ENCODE results near the gene RHBDL3.

- no peak for TF ChIP-seq CTCF (IDR thresholded peaks at IDR 0.05)
- TF ChIP-seq RFX5 (IDR thresholded peaks at IDR 0.05): no peak
- TF ChIP-seq JUNB (IDR thresholded peaks at IDR 0.05): no peak
- no peak for TF ChIP-seq REST (IDR thresholded peaks at IDR 0.05)
- TF ChIP-seq ELK1 (IDR thresholded peaks at IDR 0.05; ENCODE audit: low read depth, low read length): no peak
- TF ChIP-seq E2F6 (IDR thresholded peaks at IDR 0.05; ENCODE audit: borderline replicate concordance, low read depth): no peak
Observed at GRCh38 chr17:32314636-32315035, 49.0 kb downstream of the RHBDL3 start.

All from A549 (cell line).